Panc1 (cell line): ENCODE measurements around the gene COL1A1. TPM values are rescaled to one million over a fixed set of nuclear protein-coding genes. Genes with fewer than 3 reads are reported as not detected.

Source experiments
- ATAC-seq: fragments of 200-7000 bp; cut with Tn5 transposase; 2 replicates; pipeline ENCODE4 v1.9.1; 2020; ENCODE audit warnings: mild to moderate bottlenecking, moderate library complexity
- BruUV-seq: library from RNA; stranded (reverse); fragments of 400-500 nt; replicated peaks from 2 replicates; lab custom pipeline; 2021; lab: Mats Ljungman, UMichigan
- CTCF ChIA-PET: fragments of 300-600 bp; sonication (Branson Sonifier 250); formaldehyde crosslinking; loops from one replicate; lab custom pipeline; 2022; ENCODE audit warnings: antibody characterized with exemption; lab: Charles Lee
- POLR2A ChIA-PET: fragments of 300-600 bp; sonication (Branson Sonifier 250); formaldehyde crosslinking; loops from one replicate; lab custom pipeline; 2022; ENCODE audit warnings: antibody characterized with exemption; lab: Charles Lee
- DNase-seq: peaks from one replicate; pipeline ENCODE4 v3.0.0-alpha.2; 2010; ENCODE audit warnings: low read depth, low spot score
- H3K27ac ChIP-seq: 2 replicates; pipeline ENCODE4 v1.5.1; 2011; ENCODE audit warnings: mild to moderate bottlenecking, low read length, inconsistent platforms
- H3K27me3 ChIP-seq: fragments of 200-500 bp; sonication (Bioruptor generic); 2 replicates; pipeline ENCODE4 v1.6.0; 2014; ENCODE audit warnings: low read length, inconsistent platforms; ENCODE audit not compliant: control insufficient read depth, insufficient read depth
- H3K36me3 ChIP-seq: fragments of 200-500 bp; sonication (Bioruptor generic); 2 replicates; pipeline ENCODE4 v1.5.1; 2014; ENCODE audit warnings: inconsistent platforms, mild to moderate bottlenecking, low read length, moderate library complexity; ENCODE audit not compliant: control insufficient read depth, insufficient read depth
- H3K4me1 ChIP-seq: 2 replicates; pipeline ENCODE4 v1.5.1; 2011; ENCODE audit warnings: inconsistent platforms, mild to moderate bottlenecking, low read length, moderate library complexity; ENCODE audit not compliant: control insufficient read depth, insufficient read depth
- H3K4me3 ChIP-seq, 2 experiments: 2 replicates each; pipeline ENCODE4 v1.5.1; 2011 to 2012; ENCODE audit warnings: low read depth in 2 of 2, low read length in 2 of 2, mild to moderate bottlenecking in 2 of 2, inconsistent platforms in 1 of 2, moderate library complexity in 1 of 2
- H3K9me3 ChIP-seq: fragments of 200-500 bp; sonication (Bioruptor generic); 2 replicates; pipeline ENCODE4 v1.5.1; 2014; ENCODE audit warnings: low read depth, mild to moderate bottlenecking, inconsistent platforms, low read length, moderate library complexity; ENCODE audit not compliant: control insufficient read depth, insufficient read depth
- CTCF ChIP-seq: fragments of 450-650 bp; IDR thresholded peaks from 2 replicates; pipeline ENCODE4 v1.5.1; 2017; ENCODE audit warnings: mild to moderate bottlenecking
- POLR2AphosphoS5 ChIP-seq: IDR thresholded peaks from 2 replicates; pipeline ENCODE4 v1.6.1; 2012; ENCODE audit warnings: mild to moderate bottlenecking, low read depth, low read length, moderate library complexity
- SIN3A ChIP-seq: IDR thresholded peaks from 2 replicates; pipeline ENCODE4 v1.6.1; 2012; ENCODE audit warnings: low read depth, mild to moderate bottlenecking, low read length, moderate library complexity, borderline replicate concordance; ENCODE audit not compliant: insufficient read depth
- TCF7L2 ChIP-seq: IDR thresholded peaks from 2 replicates; pipeline ENCODE4 v1.6.1; 2011; ENCODE audit warnings: mild to moderate bottlenecking, low read depth, low read length, inconsistent platforms
- in situ Hi-C: cut with HindIII; loops from 2 replicates; pipeline ENCODE4 v1.10.0; 2016; ENCODE audit warnings: low sequenced_read_pairs, low pct_unique_long_range_greater_than_20kb
- intact Hi-C: fragments of 100-400 bp; cut with micrococcal nuclease; formaldehyde crosslinking; loops from one replicate; pipeline ENCODE4 v1.10.0; 2022; ENCODE audit not compliant: unreplicated experiment
- total RNA-seq: library from RNA; stranded (reverse); gene quantifications from one replicate; pipeline ENCODE4 v1.2.1, GENCODE V29; 2021; ENCODE audit not compliant: unreplicated experiment
- TF ChIP-seq, protein P1 (sequence below), 2 experiments: IDR thresholded peaks; 2 replicates each; pipeline ENCODE4 v1.6.1; 2011 to 2012; ENCODE audit warnings: low read depth in 2 of 2, control low read depth in 1 of 2, low read length in 1 of 2, mild to moderate bottlenecking in 1 of 2, moderate library complexity in 1 of 2; ENCODE audit not compliant: insufficient read depth in 1 of 2

The COL1A1 gene
- total RNA-seq, 1 experiment from 2014 or later, result 52.7 TPM

DNA sequence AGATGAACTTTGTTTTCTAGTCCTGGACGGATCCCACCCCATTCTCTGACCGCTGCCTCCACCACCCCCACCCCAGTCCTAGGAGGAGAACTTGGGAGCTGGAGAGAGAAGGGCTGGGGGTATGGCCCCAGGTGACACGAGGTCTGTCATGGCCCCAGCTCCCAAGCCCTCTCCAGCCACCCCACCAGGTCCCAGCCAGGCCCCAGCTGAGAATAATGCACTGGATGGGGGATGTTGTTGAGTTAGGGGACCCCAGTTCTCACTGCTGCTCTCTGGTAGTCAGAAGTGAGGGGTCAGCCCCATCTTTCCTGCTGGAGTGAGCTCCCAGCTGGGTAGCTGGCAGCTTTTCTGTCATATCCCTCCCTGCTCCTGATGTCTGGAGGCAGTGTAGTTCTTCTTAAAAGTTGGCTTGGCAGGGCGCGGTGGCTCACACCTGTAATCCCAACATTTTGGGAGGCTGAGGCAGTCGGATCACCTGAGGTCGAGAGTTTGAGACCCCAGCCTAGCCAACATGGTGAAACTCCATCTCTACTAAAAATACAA is 4.6 kb upstream of the COL1A1 start:
- Histone ChIP-seq H3K27ac (no peak overlapping the region), H3K4me1 (peaks cover 17% of the 10 kb centered on the region), H3K27me3 (peaks cover 4% of the 10 kb centered on the region; the same call in 1 of the 2 replicates), H3K36me3 (no peaks in the 10 kb centered on the region), H3K9me3 (no peaks in the 10 kb centered on the region), H3K4me3 (no peak overlapping the region)
- in situ Hi-C loops (loop anchor here (10.0 kb wide), 1 partner anchor 49 kb away; no protein-coding TSS in a partner anchor), intact Hi-C loops (no loop called here)
- TF ChIP-seq, protein P1, sequence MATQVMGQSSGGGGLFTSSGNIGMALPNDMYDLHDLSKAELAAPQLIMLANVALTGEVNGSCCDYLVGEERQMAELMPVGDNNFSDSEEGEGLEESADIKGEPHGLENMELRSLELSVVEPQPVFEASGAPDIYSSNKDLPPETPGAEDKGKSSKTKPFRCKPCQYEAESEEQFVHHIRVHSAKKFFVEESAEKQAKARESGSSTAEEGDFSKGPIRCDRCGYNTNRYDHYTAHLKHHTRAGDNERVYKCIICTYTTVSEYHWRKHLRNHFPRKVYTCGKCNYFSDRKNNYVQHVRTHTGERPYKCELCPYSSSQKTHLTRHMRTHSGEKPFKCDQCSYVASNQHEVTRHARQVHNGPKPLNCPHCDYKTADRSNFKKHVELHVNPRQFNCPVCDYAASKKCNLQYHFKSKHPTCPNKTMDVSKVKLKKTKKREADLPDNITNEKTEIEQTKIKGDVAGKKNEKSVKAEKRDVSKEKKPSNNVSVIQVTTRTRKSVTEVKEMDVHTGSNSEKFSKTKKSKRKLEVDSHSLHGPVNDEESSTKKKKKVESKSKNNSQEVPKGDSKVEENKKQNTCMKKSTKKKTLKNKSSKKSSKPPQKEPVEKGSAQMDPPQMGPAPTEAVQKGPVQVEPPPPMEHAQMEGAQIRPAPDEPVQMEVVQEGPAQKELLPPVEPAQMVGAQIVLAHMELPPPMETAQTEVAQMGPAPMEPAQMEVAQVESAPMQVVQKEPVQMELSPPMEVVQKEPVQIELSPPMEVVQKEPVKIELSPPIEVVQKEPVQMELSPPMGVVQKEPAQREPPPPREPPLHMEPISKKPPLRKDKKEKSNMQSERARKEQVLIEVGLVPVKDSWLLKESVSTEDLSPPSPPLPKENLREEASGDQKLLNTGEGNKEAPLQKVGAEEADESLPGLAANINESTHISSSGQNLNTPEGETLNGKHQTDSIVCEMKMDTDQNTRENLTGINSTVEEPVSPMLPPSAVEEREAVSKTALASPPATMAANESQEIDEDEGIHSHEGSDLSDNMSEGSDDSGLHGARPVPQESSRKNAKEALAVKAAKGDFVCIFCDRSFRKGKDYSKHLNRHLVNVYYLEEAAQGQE (IDR thresholded peaks at IDR 0.05; ENCODE audit: insufficient read depth in 1 of 2, low read depth in 2 of 2, low read length in 1 of 2), result no peak
- TF ChIP-seq POLR2AphosphoS5 (no peak), CTCF (no peak), SIN3A (no peak), TCF7L2 (no peak)
- no peak for DNase-seq
- no peak for ATAC-seq
- CTCF ChIA-PET, result interaction anchor here (0.6 to 0.9 kb wide), 5 partner anchors 8 to 63 kb away, joined by 3 to 8 read pairs (median 3); no protein-coding TSS in a partner anchor
- POLR2A ChIA-PET, result no interaction called here
- BruUV-seq, result no TSS peak

- intact Hi-C loops, result no loop called here
- TF ChIP-seq TCF7L2, result no peak
- BruUV-seq, result no TSS peak
- peaks cover 6% of the 10 kb centered on the region; the same call in 1 of the 2 replicates for H3K27me3 ChIP-seq
- POLR2A ChIA-PET, result no interaction called here
- no peaks in the 10 kb centered on the region for H3K36me3 ChIP-seq
- H3K27ac ChIP-seq, result no peak overlapping the region
- in situ Hi-C loops, result loop anchor here (10.0 kb wide), 1 partner anchor 49 kb away; no protein-coding TSS in a partner anchor
- no peaks in the 10 kb centered on the region for H3K9me3 ChIP-seq
- H3K4me1 ChIP-seq, result peaks cover 13% of the 10 kb centered on the region
- H3K4me3 ChIP-seq, result no peak overlapping the region
- CTCF ChIA-PET, result interaction anchor here (0.7 to 1.1 kb wide), 3 partner anchors 36 to 66 kb away, joined by 3 read pairs; no protein-coding TSS in a partner anchor
- no peak for DNase-seq
- ATAC-seq, result no peak
These were observed 3.9 kb upstream of the COL1A1 start for GRCh38 chr17:50205111-50205962.
